Liver (tissue), 3 donors: ENCODE data around the gene KSR2.

ENCODE experiments used
- ATF3 ChIP-seq: IDR thresholded peaks from 2 replicates; pipeline ENCODE4 v1.6.1; 2016; ENCODE audit warnings: antibody characterized with exemption
- CTCF ChIP-seq: fragments of 150-350 bp; IDR thresholded peaks from 2 replicates; pipeline ENCODE4 v1.5.1; 2017; ENCODE audit warnings: improper control_type of control experiment, low read depth, low read length; ENCODE audit not compliant: missing input control
- GABPA ChIP-seq, 2 donors: IDR thresholded peaks in 1 of 2; conservative IDR thresholded peaks in 1 of 2; 2 replicates each; pipeline ENCODE4 v1.6.1; 2016; ENCODE audit warnings: antibody characterized with exemption in 2 of 2, mild to moderate bottlenecking in 1 of 2, moderate library complexity in 1 of 2
- HNF4A ChIP-seq, 2 donors: conservative IDR thresholded peaks; 2 replicates each; pipeline ENCODE4 v1.6.1; 2016; ENCODE audit warnings: antibody characterized with exemption in 2 of 2, mild to moderate bottlenecking in 2 of 2
- MAX ChIP-seq: IDR thresholded peaks from 2 replicates; pipeline ENCODE4 v1.6.1; 2016; ENCODE audit warnings: antibody characterized with exemption
- NR2F2 ChIP-seq: IDR thresholded peaks from 2 replicates; pipeline ENCODE4 v1.6.1; 2016; ENCODE audit warnings: antibody characterized with exemption
- RAD21 ChIP-seq, 2 donors: IDR thresholded peaks; 2 replicates each; pipeline ENCODE4 v1.6.1; 2016; ENCODE audit warnings: antibody characterized with exemption in 2 of 2, mild to moderate bottlenecking in 2 of 2
- REST ChIP-seq: IDR thresholded peaks from 2 replicates; pipeline ENCODE4 v1.6.1; 2016; ENCODE audit warnings: antibody characterized with exemption, mild to moderate bottlenecking
- RXRA ChIP-seq, 2 donors: IDR thresholded peaks; 2 replicates each; pipeline ENCODE4 v1.6.1; 2017 to 2018; ENCODE audit warnings: antibody characterized with exemption in 2 of 2, mild to moderate bottlenecking in 1 of 2
- SP1 ChIP-seq: IDR thresholded peaks from 2 replicates; pipeline ENCODE4 v1.6.1; 2018; ENCODE audit warnings: antibody characterized with exemption, mild to moderate bottlenecking
- TAF1 ChIP-seq: conservative IDR thresholded peaks from 2 replicates; pipeline ENCODE4 v1.6.1; 2016; ENCODE audit warnings: antibody characterized with exemption, mild to moderate bottlenecking
- YY1 ChIP-seq: IDR thresholded peaks from 2 replicates; pipeline ENCODE4 v1.6.1; 2016; ENCODE audit warnings: antibody characterized with exemption, mild to moderate bottlenecking
- ZBTB33 ChIP-seq: IDR thresholded peaks from 2 replicates; pipeline ENCODE4 v1.6.1; 2016; ENCODE audit warnings: antibody characterized with exemption
- donor health status: healthy.
- donor health status: healthy.

- TF ChIP-seq GABPA (IDR thresholded peaks at IDR 0.05 in 1 of 2, conservative IDR thresholded peaks at IDR 0.05 in 1 of 2) (no peak), CTCF (no peak), YY1 (no peak), REST (no peak), ZBTB33 (no peak), RXRA (IDR thresholded peaks at IDR 0.05) (no peak), RAD21 (IDR thresholded peaks at IDR 0.05) (no peak), MAX (no peak), SP1 (no peak), TAF1 (no peak), ATF3 (no peak), NR2F2 (no peak), HNF4A (conservative IDR thresholded peaks at IDR 0.05) (no peak)
These were observed 31.9 kb downstream of the KSR2 start for GRCh38 chr12:117936722-117937484.
